ENCODE data around the gene PODNL1.

PODNL1 gene

GRCh38 chr19:13887517-13887916 lies 50.7 kb downstream of the PODNL1 start:
- no peak for DNase-seq

DNA sequence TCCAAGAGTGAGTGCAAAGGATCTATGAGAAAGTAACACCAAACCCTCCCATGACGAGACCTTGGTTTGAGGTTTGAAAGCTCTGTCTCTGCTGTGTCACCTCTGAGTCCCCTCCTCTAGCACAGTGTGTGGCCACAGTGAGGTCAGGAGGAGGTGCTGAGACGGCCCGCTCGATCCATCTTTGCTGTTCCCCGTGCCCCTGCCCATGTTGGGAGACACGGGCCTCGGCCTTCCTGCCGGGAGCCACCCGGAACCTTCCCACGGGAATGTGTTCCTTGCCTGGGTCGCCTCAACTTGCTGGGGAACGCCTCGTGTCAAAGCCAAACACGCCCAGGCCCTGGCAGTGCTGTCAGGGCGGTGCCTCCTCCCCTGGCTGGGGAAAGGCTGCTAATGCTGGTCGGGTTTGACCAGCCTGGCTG lies 51.2 kb downstream of the PODNL1 start:
- no peak for DNase-seq

DNA sequence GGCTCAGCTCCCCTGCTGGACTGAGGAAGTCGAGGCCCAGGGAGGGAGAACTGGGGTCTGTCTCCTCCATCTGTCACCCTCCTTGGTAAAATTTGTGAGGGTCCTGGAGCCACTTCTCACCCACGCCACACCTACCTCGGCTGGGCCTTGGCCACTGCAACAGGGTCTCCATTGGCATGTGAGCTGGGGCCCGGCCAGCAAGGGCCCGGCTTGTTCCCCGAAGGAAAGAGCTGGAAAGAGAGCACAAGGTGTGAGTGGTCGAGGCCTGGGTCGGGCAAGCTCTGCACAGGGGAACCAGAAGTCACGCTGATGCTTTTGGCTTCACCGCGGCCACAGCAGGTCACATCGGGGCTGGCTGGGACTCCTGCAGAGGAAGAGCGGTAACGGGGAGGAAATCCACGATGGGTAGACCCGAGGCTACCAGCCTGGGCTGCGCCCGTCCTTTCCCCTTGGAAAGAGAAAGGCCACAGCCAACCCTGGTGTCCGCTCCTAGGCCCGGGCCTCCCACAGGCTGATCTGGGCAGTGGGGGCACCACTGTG lies 52.3 kb downstream of the PODNL1 start:
- DNase-seq = no peak

GRCh38 chr19:13884726-13885591 lies 53.3 kb downstream of the PODNL1 start:
- peak; percentile 30 for DNase-seq

- no peak for DNase-seq
Observed at GRCh38 chr19:13883516-13884064, 54.6 kb downstream of the PODNL1 start.

GRCh38 chr19:13882836-13883235 lies 55.4 kb downstream of the PODNL1 start:
- DNase-seq = no peak

DNA sequence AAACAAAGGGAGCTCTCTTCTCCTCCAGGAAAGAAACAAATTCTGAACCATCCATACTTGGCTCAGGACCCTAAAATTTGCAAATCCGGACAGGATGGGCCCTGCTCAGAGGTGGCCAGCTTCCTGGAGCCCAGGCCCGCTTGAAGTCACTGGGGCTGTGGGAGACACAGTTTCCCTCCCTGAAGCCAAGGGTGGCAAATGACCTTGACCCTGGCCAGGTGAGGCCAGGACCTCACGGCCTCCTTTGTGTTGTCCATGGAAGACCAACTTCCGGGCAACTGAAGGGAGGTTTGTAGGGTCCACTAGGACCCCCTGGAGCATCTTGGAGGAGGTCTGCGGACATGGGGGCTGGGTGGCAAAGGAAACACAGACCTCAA lies 55.8 kb downstream of the PODNL1 start:
- no peak for DNase-seq

DNA sequence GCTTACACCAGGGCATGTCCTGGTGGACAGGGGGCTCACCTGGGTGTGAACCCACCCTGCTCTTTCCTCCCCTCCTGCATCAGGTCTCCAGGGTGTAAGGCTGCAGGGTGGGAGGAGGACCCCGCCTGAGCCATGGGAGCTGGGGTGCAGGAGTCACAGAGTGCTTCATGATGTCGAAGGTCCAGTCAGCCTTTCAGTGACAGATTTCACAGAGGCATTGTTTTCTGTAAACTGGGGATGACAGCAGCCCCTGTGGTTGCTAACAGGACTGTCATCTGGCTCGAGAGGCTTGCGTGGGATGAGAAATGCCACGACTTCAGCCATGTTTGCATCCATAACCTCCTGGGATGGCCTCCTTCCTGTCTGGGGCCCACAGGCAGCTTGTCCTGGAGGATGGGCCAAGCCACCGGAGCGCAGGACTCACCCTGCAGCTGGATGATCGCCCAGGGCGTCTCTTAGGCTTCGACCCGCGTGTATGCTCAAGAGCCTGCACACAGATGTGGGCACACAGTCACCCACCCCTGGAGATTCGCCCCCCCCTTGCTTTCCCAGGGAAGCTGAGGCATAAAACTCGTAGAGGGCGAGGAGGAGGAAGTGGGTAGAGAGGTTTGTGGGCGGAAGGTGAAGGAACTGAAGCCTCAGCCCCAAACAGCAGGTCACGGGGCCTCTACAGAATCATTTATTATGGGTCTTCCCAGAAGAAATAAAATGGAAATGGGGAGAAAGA lies 56.4 kb downstream of the PODNL1 start:
- no peak for DNase-seq

GRCh38 chr19:13881251-13881691 lies 56.9 kb downstream of the PODNL1 start:
- no peak for DNase-seq

Measured in NCI-H146 (cell line).